HG03378 (cell line): ENCODE results near the gene TMEM198.
A peak's percentile ranks its signal among the peaks of the same experiment; 100 is the strongest.

ENCODE experiments used
- ATAC-seq: cut with Tn5 transposase; IDR thresholded peaks from one replicate; pipeline ENCODE4 v1.9.1; 2021; ENCODE audit warnings: mild to moderate bottlenecking, moderate library complexity; ENCODE audit not compliant: unreplicated experiment

TMEM198 gene

GRCh38 chr2:219575566-219576504, 32.0 kb downstream of the TMEM198 start:
- no peak for ATAC-seq

DNA sequence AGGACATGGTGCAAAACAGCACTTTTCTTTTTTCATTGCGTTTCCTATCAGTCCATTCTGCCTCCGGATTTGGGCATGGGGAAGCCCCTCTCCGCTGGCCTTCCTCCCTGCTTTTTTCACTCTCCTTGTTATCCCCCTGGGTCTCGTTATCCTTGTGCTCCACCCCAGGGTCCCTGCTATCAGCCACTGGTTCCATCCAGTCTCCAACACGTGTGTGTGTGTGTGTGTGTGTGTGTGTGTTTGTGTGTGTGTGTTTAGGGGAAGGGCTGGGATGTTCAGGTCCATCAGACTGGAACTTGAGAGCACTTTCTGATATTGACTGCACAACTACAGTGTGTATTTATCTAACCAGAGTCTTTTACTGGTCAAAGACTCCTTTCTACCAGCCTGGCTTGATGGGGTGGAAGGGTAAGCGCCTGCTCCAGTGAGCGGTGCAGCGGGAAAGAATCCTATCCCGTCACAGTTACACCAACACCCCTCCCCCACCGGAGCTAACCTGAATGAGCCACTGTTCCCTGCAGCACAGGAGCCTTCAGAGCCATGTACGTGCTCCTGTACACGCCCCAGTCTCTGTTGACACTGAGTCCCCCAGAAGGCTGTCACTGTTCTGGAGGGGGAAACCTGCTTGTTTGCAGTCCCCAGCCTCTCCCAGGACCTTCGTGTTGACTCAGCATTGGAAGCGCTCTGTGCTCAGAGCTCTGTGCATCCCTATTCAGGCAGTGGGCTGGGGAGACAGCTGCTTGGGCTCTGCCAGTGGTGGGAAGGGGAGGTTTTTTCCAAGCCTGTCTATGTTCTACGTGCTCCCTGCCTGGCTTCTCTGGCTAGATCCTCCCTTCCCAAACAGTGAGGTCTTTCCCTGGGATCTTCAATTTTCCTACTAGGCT, 32.9 kb downstream of the TMEM198 start:
- no peak for ATAC-seq

DNA sequence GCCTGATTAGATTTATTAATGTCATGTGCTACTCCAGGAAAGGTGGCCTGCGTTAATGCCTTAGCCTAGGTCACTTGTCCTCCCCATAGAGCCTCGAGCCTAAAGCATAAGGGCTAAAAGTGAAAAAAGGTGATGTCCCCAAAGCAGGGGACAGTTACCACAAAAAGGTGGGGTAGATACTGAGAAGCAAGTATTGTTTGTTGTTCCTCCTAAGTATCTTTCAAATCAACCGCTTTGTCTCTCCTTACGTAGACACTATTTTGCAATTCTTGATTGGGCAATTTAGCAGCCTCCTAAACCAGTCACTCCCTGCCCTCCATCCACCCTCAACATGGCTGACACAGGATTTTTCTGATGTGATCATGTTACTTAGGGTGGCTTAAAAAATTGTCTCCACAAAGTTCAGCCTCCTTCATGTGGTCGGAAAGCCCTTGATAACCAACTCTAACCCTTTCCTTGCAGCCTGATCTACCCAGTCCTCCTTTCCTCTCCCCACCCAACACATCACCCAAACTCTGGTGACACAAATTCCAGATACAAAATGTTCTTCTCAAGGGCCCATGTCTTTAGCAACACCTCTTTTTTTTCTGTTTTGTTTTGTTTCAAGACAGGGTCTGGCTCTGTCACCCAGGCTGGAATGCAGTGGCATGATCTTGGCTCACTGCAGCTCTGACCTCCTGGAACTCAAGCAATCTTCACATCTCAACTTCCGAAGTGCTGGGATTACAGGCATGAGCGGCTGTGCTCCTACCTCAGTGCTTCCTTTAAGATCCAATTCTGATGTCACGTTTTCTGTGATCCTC, 35.2 kb downstream of the TMEM198 start:
- no peak for ATAC-seq

GRCh38 chr2:219581346-219581745, 37.5 kb downstream of the TMEM198 start:
- no peak for ATAC-seq

- ATAC-seq = no peak
Observed at GRCh38 chr2:219591091-219591490, 47.3 kb downstream of the TMEM198 start.

GRCh38 chr2:219592736-219593135, 48.9 kb downstream of the TMEM198 start:
- ATAC-seq = no peak

- ATAC-seq = no peak
Observed at GRCh38 chr2:219593154-219593553, 49.3 kb downstream of the TMEM198 start.

GRCh38 chr2:219595256-219595655, 51.4 kb downstream of the TMEM198 start:
- ATAC-seq = no peak

DNA sequence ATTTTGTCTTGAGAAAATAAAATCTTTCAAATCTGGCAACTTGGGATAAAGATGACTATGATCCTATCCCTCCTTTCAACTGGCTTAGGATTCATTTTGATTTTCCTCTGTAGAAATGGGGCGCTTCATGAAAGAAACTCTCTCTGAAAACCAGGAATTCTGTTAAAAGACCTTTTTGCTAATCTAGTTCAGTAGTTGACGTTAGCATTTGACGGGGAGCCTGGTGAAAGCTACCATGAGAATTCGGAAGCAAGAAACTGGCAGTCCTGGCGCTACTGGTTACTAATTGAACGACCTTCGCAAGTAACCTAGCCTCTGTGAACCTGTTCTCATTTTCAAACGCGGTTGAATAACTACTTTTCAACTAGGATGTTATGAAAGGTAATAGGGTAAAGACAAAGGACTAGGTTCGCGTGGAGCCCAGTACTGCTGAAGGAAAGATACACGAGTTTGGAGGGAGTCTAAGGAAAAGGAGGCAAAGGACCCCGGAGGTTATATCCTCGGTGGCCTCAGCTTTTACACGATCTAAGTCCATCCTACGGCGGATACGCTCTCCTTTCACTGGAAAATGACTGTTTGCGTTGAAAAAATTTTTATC, 53.2 kb downstream of the TMEM198 start:
- ATAC-seq = peak; percentile 12

DNA sequence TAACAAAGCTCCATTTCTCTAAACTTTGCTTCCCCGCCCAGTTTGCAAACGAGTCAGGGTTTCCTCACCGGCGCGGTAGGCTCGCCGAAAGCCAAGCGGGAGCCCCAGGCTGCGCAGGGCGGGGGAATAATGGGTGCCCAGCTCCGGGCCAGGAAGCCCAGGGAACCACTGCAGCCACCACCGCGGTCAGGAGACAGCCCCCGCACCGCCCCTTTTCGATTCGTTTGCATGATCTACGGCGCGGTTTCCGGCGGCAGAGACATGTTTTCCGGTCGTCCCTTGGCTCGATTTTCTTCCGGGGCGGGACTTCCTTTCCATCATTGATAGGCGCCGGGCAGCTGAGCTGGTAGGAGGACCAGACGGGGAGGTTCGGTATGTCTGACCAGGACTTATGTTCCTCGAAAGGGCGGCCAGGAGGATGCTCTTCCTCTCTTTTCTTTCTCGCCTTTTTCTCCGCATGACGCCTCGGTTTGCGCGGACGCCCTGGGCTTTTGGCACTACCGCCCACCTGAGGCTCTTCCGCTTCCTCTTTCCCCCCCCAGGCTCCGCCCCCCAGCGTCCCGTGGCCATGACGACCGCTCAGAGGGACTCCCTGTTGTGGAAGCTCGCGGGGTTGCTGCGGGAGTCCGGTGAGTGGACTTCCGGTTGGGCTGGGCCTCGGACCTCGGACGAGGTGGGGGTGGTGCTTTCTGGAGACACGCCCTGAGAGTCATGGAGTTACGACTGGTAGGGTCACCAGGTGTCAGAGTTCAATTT, 53.9 kb downstream of the TMEM198 start, which contains the start of gene STK11IP:
Gene STK11IP (plus strand): TSS at position 306 of the 756 bp plus-strand sequence. CDS start 263 bp downstream, at position 569.
- ATAC-seq = peak; percentile 83

DNA sequence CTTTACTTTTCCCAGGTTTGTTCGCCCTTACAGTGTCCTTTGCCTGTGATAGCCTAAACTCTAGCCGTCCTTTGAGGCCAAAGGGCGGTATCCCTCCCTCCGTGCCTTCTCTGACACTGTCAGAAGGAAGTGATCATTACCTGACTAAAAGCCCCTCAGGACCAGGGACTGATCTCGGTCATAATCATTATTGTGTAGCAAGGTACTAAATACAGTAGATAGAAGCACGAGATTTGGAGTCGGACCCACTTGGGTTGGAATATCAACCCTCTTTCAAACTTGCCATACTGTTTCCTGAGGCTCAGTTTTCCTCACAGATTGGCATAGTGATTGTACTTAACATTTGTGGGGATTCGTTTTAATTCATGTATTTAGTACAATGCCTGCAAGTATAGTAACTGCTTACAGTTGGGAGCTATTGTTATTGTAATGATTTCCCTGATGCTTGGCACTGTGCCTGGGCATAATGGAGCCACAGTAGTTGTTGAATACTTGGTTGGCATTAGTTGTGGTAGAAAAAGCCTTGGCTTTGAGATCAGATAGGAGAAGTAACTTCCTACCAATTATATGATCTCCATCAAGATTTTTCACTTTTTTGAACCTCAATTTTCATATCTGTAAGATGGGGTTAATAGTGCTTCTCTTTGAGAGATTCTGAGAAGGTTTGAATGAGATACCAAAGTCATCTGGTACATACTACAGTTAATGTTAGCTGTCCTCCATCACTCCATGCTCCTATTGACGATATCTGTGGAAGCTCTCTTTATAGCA, 54.7 kb downstream of the TMEM198 start:
- ATAC-seq = no peak
